ENCODE results near the gene CFAP251. TPM values are rescaled to one million over a fixed set of nuclear protein-coding genes. Genes with fewer than 3 reads are reported as not detected.
"Not testable (repeated sequence)": the region's sequence is repeated elsewhere in the genome, so short reads cannot be mapped to it uniquely, and the experiment has no call there.

CFAP251 gene
- total RNA-seq, 2 experiments from 2014 or later = 4.1 to 4.7 TPM

DNA sequence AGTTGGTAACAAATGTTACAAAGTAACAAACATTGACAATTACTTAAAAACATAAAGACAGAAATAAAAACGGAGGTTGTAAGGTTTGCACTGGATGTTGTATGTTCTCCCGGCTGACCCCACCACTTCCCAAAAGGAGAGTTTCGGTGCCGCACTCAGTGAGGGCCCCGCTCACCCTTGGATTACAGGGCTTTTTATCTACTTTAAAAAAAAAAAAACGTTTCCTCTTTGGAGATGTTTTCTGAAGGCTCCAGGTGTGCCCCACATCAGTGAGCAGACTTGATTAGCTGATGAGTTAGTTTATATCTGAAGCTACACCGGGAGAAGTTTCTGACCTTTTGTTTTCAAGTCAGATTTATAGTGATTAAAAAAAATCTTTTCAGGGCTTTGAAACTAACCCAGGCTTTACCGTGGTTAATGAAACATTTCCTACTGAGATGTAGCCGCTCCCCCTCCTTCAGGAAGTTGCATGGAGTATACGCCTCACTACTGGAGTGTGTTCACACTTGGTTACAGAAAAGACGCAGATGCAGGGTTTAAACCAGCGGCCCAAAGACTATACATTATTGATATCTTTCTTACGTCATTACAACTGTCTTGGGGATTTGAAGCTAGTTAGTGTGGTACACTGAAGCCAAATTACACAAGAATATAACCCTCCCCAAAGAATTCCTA lies 65.3 kb downstream of the CFAP251 start:
- Histone ChIP-seq H3K9me2 (ENCODE audit: insufficient read depth, low read length) (no peaks in the 10 kb centered on the region), H3K4me3 (ENCODE audit: low read depth, low read length, poor library complexity, severe bottlenecking) (peak overlapping the region; percentile 35), H3K36me3 (ENCODE audit: insufficient read depth, low read length) (0 out of 2 replicates have a peak, but pooled peaks cover 4% of the 10 kb centered on the region), H3K4me2 (ENCODE audit: low read length) (peak overlapping the region; percentile 74), H4K20me1 (ENCODE audit: insufficient read depth, low read length) (no peaks in the 10 kb centered on the region), H3K79me2 (ENCODE audit: insufficient read depth, low read depth, low read length) (peaks cover 11% of the 10 kb centered on the region; the same call in 1 of the 2 replicates), H3K4me1 (ENCODE audit: insufficient read depth, low read length, poor library complexity, severe bottlenecking) (peaks cover 88% of the 10 kb centered on the region), H3K9me3 (ENCODE audit: low read length) (no peaks in the 10 kb centered on the region), H3K27ac (ENCODE audit: low read depth, low read length, poor library complexity, severe bottlenecking) (peak overlapping the region; percentile 99), H2AFZ (ENCODE audit: low read length) (no peak overlapping the region)
- intact Hi-C loops (cut with micrococcal nuclease; ENCODE audit: unreplicated experiment) = no loop called here
- TSS peak; percentile 90 for BruUV-seq (replicated peaks)
- no peak for TF ChIP-seq EZH2phosphoT487 (IDR thresholded peaks at IDR 0.05; ENCODE audit: borderline replicate concordance, low read depth, low read length)
- TF ChIP-seq, protein P1, sequence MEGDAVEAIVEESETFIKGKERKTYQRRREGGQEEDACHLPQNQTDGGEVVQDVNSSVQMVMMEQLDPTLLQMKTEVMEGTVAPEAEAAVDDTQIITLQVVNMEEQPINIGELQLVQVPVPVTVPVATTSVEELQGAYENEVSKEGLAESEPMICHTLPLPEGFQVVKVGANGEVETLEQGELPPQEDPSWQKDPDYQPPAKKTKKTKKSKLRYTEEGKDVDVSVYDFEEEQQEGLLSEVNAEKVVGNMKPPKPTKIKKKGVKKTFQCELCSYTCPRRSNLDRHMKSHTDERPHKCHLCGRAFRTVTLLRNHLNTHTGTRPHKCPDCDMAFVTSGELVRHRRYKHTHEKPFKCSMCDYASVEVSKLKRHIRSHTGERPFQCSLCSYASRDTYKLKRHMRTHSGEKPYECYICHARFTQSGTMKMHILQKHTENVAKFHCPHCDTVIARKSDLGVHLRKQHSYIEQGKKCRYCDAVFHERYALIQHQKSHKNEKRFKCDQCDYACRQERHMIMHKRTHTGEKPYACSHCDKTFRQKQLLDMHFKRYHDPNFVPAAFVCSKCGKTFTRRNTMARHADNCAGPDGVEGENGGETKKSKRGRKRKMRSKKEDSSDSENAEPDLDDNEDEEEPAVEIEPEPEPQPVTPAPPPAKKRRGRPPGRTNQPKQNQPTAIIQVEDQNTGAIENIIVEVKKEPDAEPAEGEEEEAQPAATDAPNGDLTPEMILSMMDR (conservative IDR thresholded peaks at IDR 0.05; ENCODE audit: low read length) = no peak
- CTCF ChIA-PET (ENCODE audit: unreplicated experiment) = interaction anchor here (1.1 kb wide), 1 partner anchor 43 kb away, joined by 3 read pairs; no protein-coding TSS in a partner anchor
- POLR2A ChIA-PET = interaction anchor here (0.6 to 8.3 kb wide), 16 partner anchors 7 to 558 kb away, joined by 3 to 187 read pairs (median 6); no protein-coding TSS in a partner anchor
- DNase-seq (ENCODE audit: low spot score) = peak; percentile 91

- TF ChIP-seq, protein P1 (conservative IDR thresholded peaks at IDR 0.05; ENCODE audit: low read length) = no peak
- TF ChIP-seq EZH2phosphoT487 (IDR thresholded peaks at IDR 0.05; ENCODE audit: borderline replicate concordance, low read depth, low read length) = no peak
- POLR2A ChIA-PET = interaction anchor here (0.7 kb wide), 1 partner anchor 515 kb away, joined by 5 read pairs; no protein-coding TSS in a partner anchor
- Histone ChIP-seq H4K20me1 (ENCODE audit: insufficient read depth, low read length) (no peaks in the 10 kb centered on the region), H3K4me2 (ENCODE audit: low read length) (peak overlapping the region; percentile 1; the same call in 1 of the 2 replicates), H3K9me3 (ENCODE audit: low read length) (no peaks in the 10 kb centered on the region), H3K4me3 (ENCODE audit: low read depth, low read length, poor library complexity, severe bottlenecking) (no peak overlapping the region), H3K4me1 (ENCODE audit: insufficient read depth, low read length, poor library complexity, severe bottlenecking) (peaks cover 81% of the 10 kb centered on the region), H3K79me2 (ENCODE audit: insufficient read depth, low read depth, low read length) (peaks cover 11% of the 10 kb centered on the region; the same call in 1 of the 2 replicates), H3K27ac (ENCODE audit: low read depth, low read length, poor library complexity, severe bottlenecking) (peak overlapping the region; percentile 61), H3K9me2 (ENCODE audit: insufficient read depth, low read length) (no peaks in the 10 kb centered on the region), H3K36me3 (ENCODE audit: insufficient read depth, low read length) (peaks cover 25% of the 10 kb centered on the region), H2AFZ (ENCODE audit: low read length) (no peak overlapping the region)
- DNase-seq (ENCODE audit: low spot score) = no peak
- no TSS peak for BruUV-seq (replicated peaks)
- intact Hi-C loops (cut with micrococcal nuclease; ENCODE audit: unreplicated experiment) = no loop called here
- CTCF ChIA-PET (ENCODE audit: unreplicated experiment) = no interaction called here
These were observed 68.3 kb downstream of the CFAP251 start for GRCh38 chr12:121986489-121987245.

DNA sequence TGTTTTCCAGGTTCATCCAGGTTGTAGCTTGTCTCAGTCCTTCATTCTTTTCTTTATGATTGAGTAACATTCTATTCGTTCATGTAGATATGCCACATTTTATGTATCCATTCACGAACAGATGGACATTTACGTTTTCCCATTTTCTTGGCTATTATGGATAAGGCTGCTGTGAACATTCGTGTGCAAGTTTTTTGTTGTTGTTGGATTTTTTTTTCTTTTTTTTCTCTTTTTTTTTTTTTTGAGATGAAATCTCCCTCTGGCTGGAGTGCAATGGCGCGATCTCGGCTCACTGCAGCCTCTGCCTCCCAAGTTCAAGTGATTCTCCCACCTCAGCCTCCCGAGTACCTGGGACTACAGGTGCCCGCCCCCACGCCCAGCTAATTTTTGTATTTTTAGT lies 70.1 kb downstream of the CFAP251 start:
- H3K9me3 ChIP-seq (ENCODE audit: low read length); POLR2A ChIA-PET; H3K27ac ChIP-seq (ENCODE audit: low read depth, low read length, poor library complexity, severe bottlenecking); H3K4me3 ChIP-seq (ENCODE audit: low read depth, low read length, poor library complexity, severe bottlenecking); H4K20me1 ChIP-seq (ENCODE audit: insufficient read depth, low read length); intact Hi-C loops (cut with micrococcal nuclease; ENCODE audit: unreplicated experiment); BruUV-seq (replicated peaks); DNase-seq (ENCODE audit: low spot score); H3K9me2 ChIP-seq (ENCODE audit: insufficient read depth, low read length); H3K4me2 ChIP-seq (ENCODE audit: low read length); H2AFZ ChIP-seq (ENCODE audit: low read length): not testable (repeated sequence)
- H3K36me3 ChIP-seq (ENCODE audit: insufficient read depth, low read length) = peaks cover 34% of the 10 kb centered on the region
- CTCF ChIA-PET (ENCODE audit: unreplicated experiment) = interaction anchor here (1.1 kb wide), 1 partner anchor 72 kb away, joined by 3 read pairs; no protein-coding TSS in a partner anchor
- H3K79me2 ChIP-seq (ENCODE audit: insufficient read depth, low read depth, low read length) = peaks cover 11% of the 10 kb centered on the region; the same call in 1 of the 2 replicates
- peaks cover 73% of the 10 kb centered on the region for H3K4me1 ChIP-seq (ENCODE audit: insufficient read depth, low read length, poor library complexity, severe bottlenecking)
